A549 (cell line): Measurements from ENCODE around the gene GLS. TPM values are rescaled to one million over a fixed set of nuclear protein-coding genes. Genes with fewer than 3 reads are reported as not detected.
A peak's percentile ranks its signal among the peaks of the same experiment; 100 is the strongest.

ENCODE experiments used
- ATAC-seq, 2 experiments: fragments of 200-7000 bp in 1 of 2; fragments of >200 bp in 1 of 2; cut with Nextera tagmentation in 1 of 2; cut with Tn5 transposase in 1 of 2; 3 replicates each; pipeline versions ENCODE4 v1.8.0 to v1.9.1; 2018 to 2020; ENCODE audit warnings: mild to moderate bottlenecking in 1 of 2, moderate library complexity in 1 of 2
- CTCF ChIA-PET: fragments of 300-600 bp; sonication (Branson Sonifier 250); formaldehyde crosslinking; extraction: SDS; loops from one replicate; lab custom pipeline; 2021; ENCODE audit warnings: antibody characterized with exemption, inconsistent platforms; lab: Yijun Ruan, JAX
- POLR2A ChIA-PET: fragments of 350-600 bp; formaldehyde crosslinking; extraction: SDS; loops from one replicate; lab custom pipeline; 2021; ENCODE audit warnings: antibody characterized with exemption, inconsistent platforms; lab: Yijun Ruan, JAX
- DNase-seq, 2 experiments: peaks; one replicate each; pipeline versions ENCODE4 v3.0.0 to v3.0.0-alpha.2; 2011 to 2016; ENCODE audit warnings: low read depth in 1 of 2, low spot score in 1 of 2
- FAIRE-seq: peaks from 2 replicates; lab custom pipeline; 2011; peaks lifted over from hg19 to GRCh38; lab: Jason Lieb, UNC
- H3K27ac ChIP-seq, 2 experiments: fragments of >200 bp; sonication (Bioruptor Twin); formaldehyde crosslinking; 3 replicates each; pipeline ENCODE4 v1.5.1; 2016 to 2017
- H3K4me1 ChIP-seq: fragments of >200 bp; sonication (Bioruptor Twin); formaldehyde crosslinking; 3 replicates; pipeline ENCODE4 v1.6.1; 2016
- H3K4me2 ChIP-seq: fragments of >200 bp; sonication (Bioruptor Twin); formaldehyde crosslinking; 3 replicates; pipeline ENCODE4 v1.6.1; 2016
- H3K4me3 ChIP-seq: fragments of >200 bp; sonication (Bioruptor Twin); formaldehyde crosslinking; 3 replicates; pipeline ENCODE4 v1.5.1; 2016
- H3K9me3 ChIP-seq: fragments of >200 bp; sonication (Bioruptor Twin); formaldehyde crosslinking; 3 replicates; pipeline ENCODE4 v1.6.1; 2016
- BCL3 ChIP-seq: fragments of >200 bp; sonication (Bioruptor Twin); formaldehyde crosslinking; IDR thresholded peaks from 3 replicates; pipeline ENCODE4 v1.6.1; 2016
- CBX8 ChIP-seq: fragments of 200-600 bp; sonication (generic); IDR thresholded peaks from 2 replicates; pipeline ENCODE4 v1.6.1; 2016
- CEBPB ChIP-seq, 2 experiments: fragments of >200 bp in 1 of 2; sonication (Bioruptor Twin) in 1 of 2; formaldehyde crosslinking in 1 of 2; IDR thresholded peaks; 2 replicates each; pipeline ENCODE4 v1.6.1; 2012 to 2016
- EP300 ChIP-seq, 2 experiments: fragments of >200 bp; sonication (Bioruptor Twin); formaldehyde crosslinking; IDR thresholded peaks; 2 replicates in 1 of 2; 3 replicates in 1 of 2; pipeline ENCODE4 v1.6.1; 2016 to 2017
- ESRRA ChIP-seq: fragments of 150-350 bp; IDR thresholded peaks from 2 replicates; pipeline ENCODE4 v1.6.1; 2014; ENCODE audit warnings: mild to moderate bottlenecking, low read length, borderline replicate concordance
- FOSL2 ChIP-seq, 2 experiments: fragments of 450-650 bp in 1 of 2; fragments of >200 bp in 1 of 2; sonication (Bioruptor Twin) in 1 of 2; formaldehyde crosslinking; IDR thresholded peaks; 2 replicates each; pipeline versions ENCODE4 v1.5.0 to v1.6.1; 2016 to 2020; ENCODE audit warnings: mild to moderate bottlenecking in 1 of 2, moderate library complexity in 1 of 2
- KDM5A ChIP-seq: fragments of 200-600 bp; sonication (generic); IDR thresholded peaks from 2 replicates; pipeline ENCODE4 v1.6.1; 2016; ENCODE audit warnings: antibody characterized with exemption, mild to moderate bottlenecking
- MAFK ChIP-seq: fragments of 450-650 bp; IDR thresholded peaks from 2 replicates; pipeline ENCODE4 v1.6.1; 2014; ENCODE audit not compliant: partially characterized antibody
- NFE2L2 ChIP-seq: fragments of 150-350 bp; conservative IDR thresholded peaks from 2 replicates; pipeline ENCODE4 v1.6.1; 2014; ENCODE audit warnings: low read length
- NPAS2 ChIP-seq: fragments of 250-450 bp; sonication (Bioruptor Pico); IDR thresholded peaks from 2 replicates; pipeline ENCODE4 v1.8.0; 2022; ENCODE audit warnings: mild to moderate bottlenecking, moderate library complexity, borderline replicate concordance
- POLR2AphosphoS2 ChIP-seq: conservative IDR thresholded peaks from 2 replicates; pipeline ENCODE4 v1.6.1; 2012; ENCODE audit warnings: low read length, improper control_type of control experiment, inconsistent platforms
- RCOR1 ChIP-seq: fragments of 150-350 bp; IDR thresholded peaks from 2 replicates; pipeline ENCODE4 v1.6.1; 2014; ENCODE audit warnings: antibody characterized with exemption, low read length, low read depth
- REST ChIP-seq: fragments of 200-600 bp; sonication (generic); IDR thresholded peaks from 2 replicates; pipeline ENCODE4 v1.6.1; 2016; ENCODE audit warnings: antibody characterized with exemption, mild to moderate bottlenecking, moderate library complexity
- SMC3 ChIP-seq: fragments of >200 bp; sonication (Bioruptor Twin); formaldehyde crosslinking; IDR thresholded peaks from 3 replicates; pipeline ENCODE4 v1.6.1; 2018; ENCODE audit warnings: inconsistent platforms
- SREBF2 ChIP-seq: fragments of 450-650 bp; IDR thresholded peaks from 2 replicates; pipeline ENCODE4 v1.6.1; 2014; ENCODE audit warnings: mild to moderate bottlenecking, moderate library complexity
- ZNF302 ChIP-seq: fragments of 250-450 bp; sonication (Bioruptor Pico); IDR thresholded peaks from 2 replicates; pipeline ENCODE4 v1.9.0; 2021; ENCODE audit warnings: inconsistent platforms, mild to moderate bottlenecking, moderate library complexity
- ZSCAN20 ChIP-seq: fragments of 250-450 bp; sonication (Bioruptor Pico); IDR thresholded peaks from 2 replicates; pipeline ENCODE4 v1.8.0; 2022; ENCODE audit warnings: mild to moderate bottlenecking, moderate library complexity
- WGBS: methylation state at CpG from one replicate; pipeline ENCODE4 v1.1.6; 2017; ENCODE audit errors: missing lambda C conversion rate; 5-methylcytosine and 5-hydroxymethylcytosine counted together
- polyA plus RNA-seq, 4 experiments: library from polyadenylated mRNA; depleted of rRNA in 3 of 4; stranded (reverse); fragments of >200 nt; fragmentation: RNase III in 1 of 4; extraction: RNeasy Plus Mini Kit Qiagen cat#74134 plus additional on column Dnase treatment in 1 of 4; gene quantifications; 2 replicates in 3 of 4; 3 replicates in 1 of 4; pipeline ENCODE4 v1.2.3, GENCODE V29; 2011 to 2017
- TF ChIP-seq, protein P1 (sequence below): IDR thresholded peaks from 2 replicates; pipeline ENCODE4 v1.6.1; 2012
- TF ChIP-seq, protein P2 (sequence below): fragments of >200 bp; sonication (Bioruptor Twin); formaldehyde crosslinking; IDR thresholded peaks from 3 replicates; pipeline ENCODE4 v1.5.1; 2016
- TF ChIP-seq, protein P3 (sequence below): IDR thresholded peaks from 2 replicates; pipeline ENCODE4 v1.6.1; 2012; ENCODE audit warnings: low read depth, borderline replicate concordance

Gene GLS
- polyA plus RNA-seq, 2 of the 4 experiments (the other 2 are of a cell fraction): 269 to 321 TPM

DNA sequence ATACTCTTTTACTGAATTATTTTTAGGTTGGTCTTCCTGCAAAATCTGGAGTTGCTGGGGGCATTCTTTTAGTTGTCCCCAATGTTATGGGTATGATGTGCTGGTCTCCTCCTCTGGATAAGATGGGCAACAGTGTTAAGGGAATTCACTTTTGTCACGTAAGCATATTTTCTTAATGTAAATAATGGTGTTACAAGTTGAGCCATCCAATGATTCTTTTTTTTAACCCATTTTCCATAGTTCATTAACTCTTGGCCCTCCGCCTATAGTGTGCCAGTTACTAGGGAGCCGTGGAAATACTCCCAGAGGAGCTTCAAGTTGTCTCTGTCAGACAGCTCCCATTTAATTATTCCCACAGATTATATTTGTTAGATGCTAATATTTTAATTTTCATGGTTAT is 49.8 kb downstream of the GLS start:
- Histone ChIP-seq H3K9me3 (no peaks in the 10 kb centered on the region), H3K4me3 (no peak overlapping the region), H3K4me1 (peaks cover 85% of the 10 kb centered on the region), H3K4me2 (peak overlapping the region; percentile 29; the same call in 2 of the 3 replicates), H3K27ac (peak overlapping the region; percentile 4 to 72; a peak in 4 of 6 replicates)
- DNase-seq (no peak), ATAC-seq (peak in 1 of 2 experiments; percentile 26; a peak in 3 of 6 replicates), FAIRE-seq (no peak)
- TF ChIP-seq MAFK (peak; percentile 95), CEBPB (IDR thresholded peaks at IDR 0.05) (no peak)
- ChIA-PET CTCF (no interaction called here), POLR2A (no interaction called here)
- WGBS: 86% methylated on average over 3 of the region's 3 CpGs

DNA sequence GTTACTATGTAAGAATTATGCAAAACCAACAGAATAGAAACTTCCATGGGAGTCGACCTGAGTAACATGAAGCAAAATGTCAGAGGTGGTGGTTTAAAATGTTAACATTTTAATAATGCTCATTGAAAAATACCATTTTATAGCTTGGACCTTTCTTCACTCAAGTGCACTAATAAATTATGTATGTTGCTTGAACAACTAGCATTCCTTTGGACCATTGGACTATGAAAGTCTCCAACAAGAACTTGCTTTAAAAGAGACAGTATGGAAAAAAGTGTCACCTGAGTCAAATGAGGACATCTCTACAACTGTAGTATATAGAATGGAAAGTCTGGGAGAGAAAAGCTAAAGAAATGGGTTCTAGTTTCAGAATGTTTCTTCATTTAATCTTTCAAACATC is 51.9 kb downstream of the GLS start:
- TF ChIP-seq KDM5A (no peak), SMC3 (no peak), SREBF2 (no peak), ESRRA (no peak), FOSL2 (IDR thresholded peaks at IDR 0.05) (no peak), FOSL2 (CRISPR knock-in tag; IDR thresholded peaks at IDR 0.05) (no peak), NPAS2 (CRISPR knock-in tag) (no peak), RCOR1 (no peak), NFE2L2 (no peak), EP300 (IDR thresholded peaks at IDR 0.05) (no peak), ZNF302 (CRISPR knock-in tag) (no peak), POLR2AphosphoS2 (no peak), CBX8 (no peak), ZSCAN20 (no peak), BCL3 (no peak), REST (no peak)
- TF ChIP-seq, protein P1, sequence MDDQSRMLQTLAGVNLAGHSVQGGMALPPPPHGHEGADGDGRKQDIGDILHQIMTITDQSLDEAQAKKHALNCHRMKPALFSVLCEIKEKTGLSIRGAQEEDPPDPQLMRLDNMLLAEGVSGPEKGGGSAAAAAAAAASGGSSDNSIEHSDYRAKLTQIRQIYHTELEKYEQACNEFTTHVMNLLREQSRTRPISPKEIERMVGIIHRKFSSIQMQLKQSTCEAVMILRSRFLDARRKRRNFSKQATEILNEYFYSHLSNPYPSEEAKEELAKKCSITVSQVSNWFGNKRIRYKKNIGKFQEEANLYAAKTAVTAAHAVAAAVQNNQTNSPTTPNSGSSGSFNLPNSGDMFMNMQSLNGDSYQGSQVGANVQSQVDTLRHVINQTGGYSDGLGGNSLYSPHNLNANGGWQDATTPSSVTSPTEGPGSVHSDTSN: no peak
- TF ChIP-seq, protein P2, sequence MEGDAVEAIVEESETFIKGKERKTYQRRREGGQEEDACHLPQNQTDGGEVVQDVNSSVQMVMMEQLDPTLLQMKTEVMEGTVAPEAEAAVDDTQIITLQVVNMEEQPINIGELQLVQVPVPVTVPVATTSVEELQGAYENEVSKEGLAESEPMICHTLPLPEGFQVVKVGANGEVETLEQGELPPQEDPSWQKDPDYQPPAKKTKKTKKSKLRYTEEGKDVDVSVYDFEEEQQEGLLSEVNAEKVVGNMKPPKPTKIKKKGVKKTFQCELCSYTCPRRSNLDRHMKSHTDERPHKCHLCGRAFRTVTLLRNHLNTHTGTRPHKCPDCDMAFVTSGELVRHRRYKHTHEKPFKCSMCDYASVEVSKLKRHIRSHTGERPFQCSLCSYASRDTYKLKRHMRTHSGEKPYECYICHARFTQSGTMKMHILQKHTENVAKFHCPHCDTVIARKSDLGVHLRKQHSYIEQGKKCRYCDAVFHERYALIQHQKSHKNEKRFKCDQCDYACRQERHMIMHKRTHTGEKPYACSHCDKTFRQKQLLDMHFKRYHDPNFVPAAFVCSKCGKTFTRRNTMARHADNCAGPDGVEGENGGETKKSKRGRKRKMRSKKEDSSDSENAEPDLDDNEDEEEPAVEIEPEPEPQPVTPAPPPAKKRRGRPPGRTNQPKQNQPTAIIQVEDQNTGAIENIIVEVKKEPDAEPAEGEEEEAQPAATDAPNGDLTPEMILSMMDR: no peak
- TF ChIP-seq, protein P3, sequence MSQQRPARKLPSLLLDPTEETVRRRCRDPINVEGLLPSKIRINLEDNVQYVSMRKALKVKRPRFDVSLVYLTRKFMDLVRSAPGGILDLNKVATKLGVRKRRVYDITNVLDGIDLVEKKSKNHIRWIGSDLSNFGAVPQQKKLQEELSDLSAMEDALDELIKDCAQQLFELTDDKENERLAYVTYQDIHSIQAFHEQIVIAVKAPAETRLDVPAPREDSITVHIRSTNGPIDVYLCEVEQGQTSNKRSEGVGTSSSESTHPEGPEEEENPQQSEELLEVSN: no peak
- peaks cover 85% of the 10 kb centered on the region for H3K4me1 ChIP-seq
- H3K4me2 ChIP-seq: no peak overlapping the region; the same call in 2 of the 3 replicates
- no peak for DNase-seq
- no peak for FAIRE-seq
- POLR2A ChIA-PET: no interaction called here
- WGBS: 90% methylated on average over 1 of the region's 1 CpG
- no peaks in the 10 kb centered on the region for H3K9me3 ChIP-seq
- CTCF ChIA-PET: no interaction called here
- no peak overlapping the region for H3K4me3 ChIP-seq
- no peak for ATAC-seq
- H3K27ac ChIP-seq: no peak overlapping the region
